H1 (cell line): ENCODE measurements around the gene SGSH. TPM values are rescaled to one million over a fixed set of nuclear protein-coding genes. Genes with fewer than 3 reads are reported as not detected.

Experiments
- CTCF ChIA-PET: fragments of 300-600 bp; sonication (Branson Sonifier 250); formaldehyde crosslinking; loops from one replicate; lab custom pipeline; 2021; ENCODE audit not compliant: partially characterized antibody; lab: Charles Lee
- POLR2A ChIA-PET: fragments of 300-600 bp; sonication (Branson Sonifier 250); formaldehyde crosslinking; loops from one replicate; lab custom pipeline; 2021; ENCODE audit warnings: inconsistent platforms; ENCODE audit not compliant: partially characterized antibody; lab: Charles Lee
- DNase-seq, 2 experiments: peaks; one replicate each; pipeline versions ENCODE4 v3.0.0 to v3.0.0-alpha.2; 2010 to 2022; ENCODE audit warnings: low spot score in 2 of 2, low read depth in 1 of 2, mixed read lengths in 1 of 2
- FAIRE-seq: peaks from 2 replicates; lab custom pipeline; 2011; peaks lifted over from hg19 to GRCh38; lab: Jason Lieb, UNC
- H2AFZ ChIP-seq: 2 replicates; pipeline ENCODE4 v1.8.1; 2012; ENCODE audit warnings: low read length, inconsistent platforms
- H2AK5ac ChIP-seq: 2 replicates; pipeline ENCODE4 v1.6.1; 2013; ENCODE audit warnings: low read depth, low read length
- H2BK120ac ChIP-seq: replicated peaks from 2 replicates; pipeline ENCODE3; 2013; ENCODE audit warnings: low read depth, low read length, inconsistent platforms
- H2BK12ac ChIP-seq: 2 replicates; pipeline ENCODE4 v1.6.1; 2013; ENCODE audit warnings: low read depth, low read length
- H2BK15ac ChIP-seq: 2 replicates; pipeline ENCODE4 v1.6.1; 2013; ENCODE audit warnings: low read length
- H2BK20ac ChIP-seq: 2 replicates; pipeline ENCODE4 v1.6.1; 2013; ENCODE audit warnings: low read length
- H2BK5ac ChIP-seq: 2 replicates; pipeline ENCODE4 v1.6.1; 2013; ENCODE audit warnings: low read depth, low read length
- H3K14ac ChIP-seq: 2 replicates; pipeline ENCODE4 v1.6.1; 2013; ENCODE audit warnings: inconsistent platforms; ENCODE audit not compliant: insufficient read length
- H3K18ac ChIP-seq: 2 replicates; pipeline ENCODE4 v1.6.1; 2013; ENCODE audit warnings: low read length; ENCODE audit errors: extremely low read depth
- H3K23ac ChIP-seq: 2 replicates; pipeline ENCODE4 v1.6.1; 2013; ENCODE audit warnings: inconsistent platforms; ENCODE audit not compliant: insufficient read length
- H3K23me2 ChIP-seq: 2 replicates; pipeline ENCODE4 v1.6.1; 2013; ENCODE audit warnings: low read depth, low read length
- H3K27ac ChIP-seq: 2 replicates; pipeline ENCODE4 v1.6.1; 2011; ENCODE audit warnings: low read depth, low read length, inconsistent platforms
- H3K27me3 ChIP-seq, 4 experiments: replicated peaks in 1 of 4; 1 replicate in 1 of 4; 2 replicates in 3 of 4; pipeline versions ENCODE4 v1.6.1 to v1.8.1; 2011 to 2013; ENCODE audit warnings: low read length in 3 of 4, mild to moderate bottlenecking in 3 of 4, inconsistent platforms in 2 of 4, mixed read lengths in 2 of 4, moderate library complexity in 1 of 4; ENCODE audit not compliant: control insufficient read depth in 3 of 4, insufficient read depth in 3 of 4; ENCODE audit errors: extremely low read depth in 1 of 4
- H3K36me3 ChIP-seq, 4 experiments: 2 replicates each; pipeline versions ENCODE4 v1.6.1 to v1.8.1; 2011 to 2013; ENCODE audit warnings: mild to moderate bottlenecking in 4 of 4, low read length in 3 of 4, moderate library complexity in 2 of 4, control low read depth in 1 of 4, inconsistent platforms in 1 of 4; ENCODE audit not compliant: insufficient read depth in 4 of 4, control insufficient read depth in 2 of 4
- H3K4ac ChIP-seq: replicated peaks from 2 replicates; pipeline ENCODE3; 2013; ENCODE audit warnings: low read length, low read depth, mixed read lengths, inconsistent platforms; ENCODE audit not compliant: insufficient read length
- H3K4me1 ChIP-seq, 4 experiments: replicated peaks in 1 of 4; 1 replicate in 1 of 4; 2 replicates in 3 of 4; pipeline versions ENCODE4 v1.6.1 to v1.8.1; 2011 to 2013; ENCODE audit warnings: low read length in 3 of 4, inconsistent platforms in 2 of 4, mixed read lengths in 1 of 4; ENCODE audit not compliant: insufficient read depth in 4 of 4, control insufficient read depth in 3 of 4
- H3K4me2 ChIP-seq, 2 experiments: 2 replicates each; pipeline versions ENCODE4 v1.6.1 to v1.8.1; 2011 to 2013; ENCODE audit warnings: low read depth in 2 of 2, low read length in 2 of 2, control low read depth in 1 of 2, inconsistent platforms in 1 of 2, mild to moderate bottlenecking in 1 of 2; ENCODE audit not compliant: insufficient read depth in 1 of 2
- H3K4me3 ChIP-seq, 4 experiments: fragments of 200-600, 300-600 bp in 1 of 4; sonication (generic), shearing (Covaris generic), sonication (Bioruptor Twin) in 1 of 4; 2 replicates each; pipeline versions ENCODE4 v1.5.1 to v1.8.1; 2011 to 2016; ENCODE audit warnings: low read length in 4 of 4, low read depth in 3 of 4, control low read depth in 2 of 4, inconsistent platforms in 2 of 4, mild to moderate bottlenecking in 2 of 4, mixed read lengths in 1 of 4, moderate library complexity in 1 of 4; ENCODE audit not compliant: insufficient read depth in 2 of 4; ENCODE audit errors: extremely low read depth in 1 of 4
- H3K56ac ChIP-seq: replicated peaks from 2 replicates; pipeline ENCODE3; 2013; ENCODE audit warnings: low read depth, mild to moderate bottlenecking, mixed read lengths, low read length, inconsistent platforms; ENCODE audit not compliant: insufficient read length
- H3K79me1 ChIP-seq: 2 replicates; pipeline ENCODE4 v1.6.1; 2013; ENCODE audit warnings: low read depth, low read length, control low read depth
- H3K79me2 ChIP-seq, 2 experiments: 2 replicates each; pipeline versions ENCODE4 v1.6.1 to v1.8.1; 2012 to 2013; ENCODE audit warnings: low read length in 2 of 2, mild to moderate bottlenecking in 2 of 2, inconsistent platforms in 1 of 2; ENCODE audit not compliant: insufficient read depth in 2 of 2, control insufficient read depth in 1 of 2
- H3K9ac ChIP-seq, 4 experiments: replicated peaks in 1 of 4; 1 replicate in 1 of 4; 2 replicates in 3 of 4; pipeline versions ENCODE4 v1.6.1 to v1.8.1; 2011 to 2013; ENCODE audit warnings: low read depth in 3 of 4, low read length in 3 of 4, control low read depth in 2 of 4, mild to moderate bottlenecking in 2 of 4, moderate library complexity in 2 of 4, inconsistent platforms in 1 of 4; ENCODE audit errors: extremely low read depth in 1 of 4
- H3K9me3 ChIP-seq, 2 experiments: 2 replicates each; pipeline versions ENCODE4 v1.6.1 to v1.8.1; 2012 to 2013; ENCODE audit warnings: mild to moderate bottlenecking in 2 of 2, moderate library complexity in 2 of 2, control low read depth in 1 of 2, inconsistent platforms in 1 of 2, low read depth in 1 of 2, low read length in 1 of 2, mixed read lengths in 1 of 2; ENCODE audit not compliant: insufficient read depth in 2 of 2
- H4K20me1 ChIP-seq, 2 experiments: replicated peaks in 1 of 2; 2 replicates each; pipeline versions ENCODE3 to v1.8.1; 2011 to 2013; ENCODE audit warnings: inconsistent platforms in 2 of 2, low read length in 2 of 2, mild to moderate bottlenecking in 1 of 2; ENCODE audit not compliant: insufficient read depth in 2 of 2, control insufficient read depth in 1 of 2
- H4K5ac ChIP-seq: 2 replicates; pipeline ENCODE4 v1.6.1; 2013; ENCODE audit warnings: low read length, low read depth, mixed read lengths, inconsistent platforms; ENCODE audit not compliant: insufficient read length
- H4K8ac ChIP-seq: 2 replicates; pipeline ENCODE4 v1.8.0; 2013; ENCODE audit warnings: mild to moderate bottlenecking, moderate library complexity, low read length, inconsistent platforms; ENCODE audit not compliant: insufficient read depth; ENCODE audit errors: extremely low read depth
- H4K91ac ChIP-seq: replicated peaks from 2 replicates; pipeline ENCODE3; 2013; ENCODE audit warnings: low read length, mixed read lengths, inconsistent platforms; ENCODE audit not compliant: insufficient read length
- KDM5A ChIP-seq: fragments of 200-600 bp; IDR thresholded peaks from 2 replicates; pipeline ENCODE4 v1.7.1; 2012; ENCODE audit warnings: mild to moderate bottlenecking, low read length, inconsistent platforms, mixed read lengths
- WGBS, 2 experiments: shearing (Covaris generic) in 1 of 2; methylation state at CpG; one replicate each; pipeline versions ENCODE4 v1.1.6 to v1.1.7; 2013 to 2015; ENCODE audit warnings: low lambda C conversion rate in 2 of 2, mixed read lengths in 2 of 2, inconsistent platforms in 1 of 2, low coverage in 1 of 2, missing lambda C conversion rate in 1 of 2; ENCODE audit not compliant: insufficient replicate concordance in 2 of 2, insufficient coverage in 1 of 2, insufficient read length in 1 of 2; ENCODE audit errors: extremely low coverage in 1 of 2, missing lambda C conversion rate in 1 of 2; 5-methylcytosine and 5-hydroxymethylcytosine counted together
- polyA plus RNA-seq, 7 experiments: library from polyadenylated mRNA; depleted of rRNA in 3 of 7; stranded (reverse) in 5 of 7; unstranded in 2 of 7; fragments of >200 nt in 5 of 7; fragments of 200-250 nt in 2 of 7; gene quantifications; 1 replicate in 5 of 7; 2 replicates in 1 of 7; 4 replicates in 1 of 7; pipeline versions ENCODE4 v1.2.1 to v1.2.3, GENCODE V29; 2011 to 2013; ENCODE audit warnings: missing spikeins in 2 of 7, mixed read lengths in 2 of 7
- total RNA-seq: library from RNA; stranded (reverse); fragmentation: NEBNext Ultra II Directional; extraction: Animal tissue kit (Norgen Biotek cat#: 25700); gene quantifications from 2 replicates; pipeline ENCODE4 v1.2.1, GENCODE V29; 2021
- TF ChIP-seq, protein P1 (sequence below): IDR thresholded peaks from 2 replicates; pipeline ENCODE4 v1.6.1; 2011; ENCODE audit warnings: low read length, improper control_type of control experiment

SGSH gene
- total and polyA plus RNA-seq, 2 of the 8 experiments (the other 6 are each of a cell fraction or from before 2014, with no cell fraction given) = 18.0 to 19.6 TPM

GRCh38 chr17:80168371-80168770, 51.8 kb downstream of the SGSH start:
- H2AK5ac ChIP-seq = no peak overlapping the region
- H3K4ac ChIP-seq = no peak overlapping the region
- DNase-seq (no peak), FAIRE-seq (no peak)
- H3K4me1 ChIP-seq = peaks cover 0 to 4% (median 0%) of the 10 kb centered on the region in 4 experiments; a peak in 1 of 7 replicates
- H3K9ac ChIP-seq = no peak overlapping the region
- H4K20me1 ChIP-seq = no peaks in the 10 kb centered on the region
- H3K36me3 ChIP-seq = no peaks in the 10 kb centered on the region
- no peak overlapping the region for H3K56ac ChIP-seq
- no peaks in the 10 kb centered on the region for H3K79me1 ChIP-seq
- H3K4me3 ChIP-seq = no peak overlapping the region
- H2AFZ ChIP-seq = no peak overlapping the region
- no peak overlapping the region for H2BK12ac ChIP-seq
- POLR2A ChIA-PET = interaction anchor here (1.0 kb wide), 1 partner anchor 19 kb away, joined by 3 read pairs; no protein-coding TSS in a partner anchor
- no peak overlapping the region for H4K91ac ChIP-seq
- H3K23me2 ChIP-seq = no peaks in the 10 kb centered on the region
- no peak overlapping the region for H4K8ac ChIP-seq
- CTCF ChIA-PET = interaction anchor here (1.1 to 3.6 kb wide), 2 partner anchors 27 to 67 kb away, joined by 4 to 16 read pairs; partner anchors contain the start of gene GAA
- H3K18ac ChIP-seq = no peak overlapping the region
- no peak overlapping the region for H2BK5ac ChIP-seq
- no peak overlapping the region for H3K23ac ChIP-seq
- no peak overlapping the region for H3K14ac ChIP-seq
- H3K27me3 ChIP-seq = no peaks in the 10 kb centered on the region; a peak in 1 of 7 replicates
- H2BK15ac ChIP-seq = no peak overlapping the region
- H3K9me3 ChIP-seq = no peaks in the 10 kb centered on the region
- H3K27ac ChIP-seq = no peak overlapping the region
- no peak overlapping the region for H2BK20ac ChIP-seq
- H2BK120ac ChIP-seq = no peak overlapping the region
- no peak overlapping the region for H4K5ac ChIP-seq
- no peak overlapping the region for H3K4me2 ChIP-seq
- H3K79me2 ChIP-seq = no peaks in the 10 kb centered on the region
- WGBS, 2 experiments = 86% methylated on average over 5 of the region's 5 CpGs; no CpG with 5 or more reads in 1 of the 2 experiments
- TF ChIP-seq KDM5A = no peak
- TF ChIP-seq, protein P1, sequence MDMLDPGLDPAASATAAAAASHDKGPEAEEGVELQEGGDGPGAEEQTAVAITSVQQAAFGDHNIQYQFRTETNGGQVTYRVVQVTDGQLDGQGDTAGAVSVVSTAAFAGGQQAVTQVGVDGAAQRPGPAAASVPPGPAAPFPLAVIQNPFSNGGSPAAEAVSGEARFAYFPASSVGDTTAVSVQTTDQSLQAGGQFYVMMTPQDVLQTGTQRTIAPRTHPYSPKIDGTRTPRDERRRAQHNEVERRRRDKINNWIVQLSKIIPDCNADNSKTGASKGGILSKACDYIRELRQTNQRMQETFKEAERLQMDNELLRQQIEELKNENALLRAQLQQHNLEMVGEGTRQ = no peak
